Lower leg skin (tissue), 3 donors: ENCODE results near the gene ABLIM3.

Experiments used
- CTCF ChIP-seq, 3 donors: fragments of 450-650 bp; IDR thresholded peaks; one replicate each; pipeline ENCODE4 v1.5.1; 2016; ENCODE audit warnings: antibody characterized with exemption in 3 of 3, mild to moderate bottlenecking in 3 of 3, moderate library complexity in 2 of 3
- POLR2A ChIP-seq, 2 donors: fragments of 450-650 bp; IDR thresholded peaks; one replicate each; pipeline ENCODE4 v1.6.1; 2016 to 2017; ENCODE audit warnings: antibody characterized with exemption in 2 of 2, mild to moderate bottlenecking in 1 of 2, moderate library complexity in 1 of 2

DNA sequence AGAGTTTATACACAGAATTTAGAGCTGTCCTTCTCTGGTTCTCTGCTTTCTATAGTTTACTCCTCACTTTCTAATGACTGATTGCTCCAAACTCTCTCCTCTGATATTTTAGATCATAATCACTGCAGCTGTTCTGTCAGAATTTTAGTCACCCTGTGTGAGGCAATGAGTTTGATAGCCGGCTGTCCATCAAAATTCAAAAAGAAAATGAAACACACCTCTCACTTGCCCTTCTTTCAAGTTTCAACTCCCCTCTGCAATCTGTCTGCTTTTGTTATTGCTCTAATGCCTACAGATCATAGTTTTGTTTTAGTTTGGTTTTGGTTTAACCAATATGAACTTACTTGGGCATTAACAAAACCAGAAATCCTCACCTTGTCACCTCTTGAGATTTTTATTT is 23.3 kb upstream of the ABLIM3 start:
- TF ChIP-seq CTCF (IDR thresholded peaks at IDR 0.05), result no peak
- TF ChIP-seq POLR2A (IDR thresholded peaks at IDR 0.05), result no peak
